ENCODE measurements around the gene MYOC.
"Not testable (repeated sequence)": the region's sequence is repeated elsewhere in the genome, so short reads cannot be mapped to it uniquely, and the experiment has no call there.

Gene MYOC

GRCh38 chr1:171652234-171652822 lies at the start of gene MYOC:
Gene MYOC, minus strand, starts transcription at chr1:171652688. Its CDS starts 77 bp downstream, at chr1:171652611.
- DNase-seq (no peak), ATAC-seq (peak; percentile 29)
- peaks cover 33% of the 10 kb centered on the region for H3K27me3 Mint-ChIP-seq
- peaks cover 11% of the 10 kb centered on the region for H3K4me1 Mint-ChIP-seq
- no peaks in the 10 kb centered on the region for H3K9me3 Mint-ChIP-seq
- no peak within 1 kb of the TSS for H3K27ac Mint-ChIP-seq
- no peak within 1 kb of the TSS for H3K4me3 Mint-ChIP-seq

GRCh38 chr1:171699531-171699930 lies 47.0 kb upstream of the MYOC start:
- ATAC-seq = no peak

GRCh38 chr1:171695772-171696171 lies 43.3 kb upstream of the MYOC start:
- not testable (repeated sequence) for ATAC-seq, H3K4me1 Mint-ChIP-seq, H3K27ac Mint-ChIP-seq, H3K27me3 Mint-ChIP-seq, DNase-seq, H3K4me3 Mint-ChIP-seq
- H3K9me3 Mint-ChIP-seq = peaks cover 26 to 27% of the 10 kb centered on the region in 2 donors

More at GRCh38 chr1:171699531-171699930, 47.0 kb upstream of the MYOC start:
- Mint-ChIP-seq H3K9me3 (peaks cover 16 to 17% of the 10 kb centered on the region in 2 donors), H3K4me1 (no peaks in the 10 kb centered on the region), H3K4me3 (no peak overlapping the region), H3K27me3 (no peaks in the 10 kb centered on the region), H3K27ac (no peak overlapping the region)
- no peak for DNase-seq

- H3K27me3 Mint-ChIP-seq, H3K4me1 Mint-ChIP-seq, DNase-seq, H3K27ac Mint-ChIP-seq, ATAC-seq, H3K4me3 Mint-ChIP-seq: not testable (repeated sequence)
- H3K9me3 Mint-ChIP-seq = peaks cover 28 to 29% of the 10 kb centered on the region in 2 donors
Observed at GRCh38 chr1:171693541-171693940, 41.1 kb upstream of the MYOC start.

- Mint-ChIP-seq H3K4me3 (no peak overlapping the region), H3K4me1 (no peaks in the 10 kb centered on the region), H3K27ac (no peak overlapping the region), H3K9me3 (peaks cover 15 to 18% of the 10 kb centered on the region in 2 donors), H3K27me3 (no peaks in the 10 kb centered on the region)
- DNase-seq = no peak
- ATAC-seq = no peak
Observed at GRCh38 chr1:171683870-171684269, 31.4 kb upstream of the MYOC start.

- Mint-ChIP-seq H3K27ac (no peak overlapping the region), H3K4me3 (no peak overlapping the region), H3K9me3 (peaks cover 0 to under 1% of the 10 kb centered on the region in 2 donors), H3K27me3 (peaks cover 7% of the 10 kb centered on the region), H3K4me1 (no peaks in the 10 kb centered on the region)
- no peak for DNase-seq
- no peak for ATAC-seq
Observed at GRCh38 chr1:171680339-171680738, 27.9 kb upstream of the MYOC start.

- no peaks in the 10 kb centered on the region for H3K4me1 Mint-ChIP-seq
- H3K27me3 Mint-ChIP-seq = peaks cover 7% of the 10 kb centered on the region
- no peak overlapping the region for H3K27ac Mint-ChIP-seq
- no peaks in the 10 kb centered on the region for H3K9me3 Mint-ChIP-seq
- no peak for DNase-seq
- no peak overlapping the region for H3K4me3 Mint-ChIP-seq
- ATAC-seq = no peak
Observed at GRCh38 chr1:171676823-171677222, 24.3 kb upstream of the MYOC start.

GRCh38 chr1:171674431-171675405 lies 22.2 kb upstream of the MYOC start:
- DNase-seq (no peak), ATAC-seq (no peak)
- no peaks in the 10 kb centered on the region for H3K4me1 Mint-ChIP-seq
- no peak overlapping the region for H3K4me3 Mint-ChIP-seq
- H3K27ac Mint-ChIP-seq = no peak overlapping the region
- H3K9me3 Mint-ChIP-seq = no peaks in the 10 kb centered on the region
- H3K27me3 Mint-ChIP-seq = peaks cover 7% of the 10 kb centered on the region

- DNase-seq (no peak), ATAC-seq (no peak)
- Mint-ChIP-seq H3K4me3 (no peak overlapping the region), H3K27me3 (no peaks in the 10 kb centered on the region), H3K9me3 (no peaks in the 10 kb centered on the region), H3K4me1 (no peaks in the 10 kb centered on the region), H3K27ac (no peak overlapping the region)
Observed at GRCh38 chr1:171670739-171671138, 18.3 kb upstream of the MYOC start.

GRCh38 chr1:171668372-171668771 lies 15.9 kb upstream of the MYOC start:
- Mint-ChIP-seq H3K4me1 (no peaks in the 10 kb centered on the region), H3K4me3 (no peak overlapping the region), H3K27ac (no peak overlapping the region), H3K9me3 (no peaks in the 10 kb centered on the region), H3K27me3 (no peaks in the 10 kb centered on the region)
- ATAC-seq (no peak), DNase-seq (no peak)

GRCh38 chr1:171666114-171666769 lies 13.8 kb upstream of the MYOC start:
- DNase-seq (no peak), ATAC-seq (no peak)
- no peaks in the 10 kb centered on the region for H3K4me1 Mint-ChIP-seq
- H3K27ac Mint-ChIP-seq = no peak overlapping the region
- H3K9me3 Mint-ChIP-seq = no peaks in the 10 kb centered on the region
- H3K4me3 Mint-ChIP-seq = no peak overlapping the region
- no peaks in the 10 kb centered on the region for H3K27me3 Mint-ChIP-seq

GRCh38 chr1:171664976-171665375 lies 12.5 kb upstream of the MYOC start:
- DNase-seq = no peak
- H3K27me3 Mint-ChIP-seq = no peaks in the 10 kb centered on the region
- ATAC-seq = no peak
- H3K4me3 Mint-ChIP-seq = no peak overlapping the region
- H3K9me3 Mint-ChIP-seq = no peaks in the 10 kb centered on the region
- no peaks in the 10 kb centered on the region for H3K4me1 Mint-ChIP-seq
- peak overlapping the region in 1 of 2 donors; percentile 28 for H3K27ac Mint-ChIP-seq

GRCh38 chr1:171663854-171664575 lies 11.5 kb upstream of the MYOC start:
- Mint-ChIP-seq H3K4me1 (no peaks in the 10 kb centered on the region), H3K9me3 (no peaks in the 10 kb centered on the region), H3K4me3 (no peak overlapping the region), H3K27me3 (no peaks in the 10 kb centered on the region), H3K27ac (peak overlapping the region in 1 of 2 donors; percentile 3)
- DNase-seq (no peak), ATAC-seq (no peak)

- Mint-ChIP-seq H3K4me3 (no peak overlapping the region), H3K9me3 (no peaks in the 10 kb centered on the region), H3K4me1 (no peaks in the 10 kb centered on the region), H3K27ac (no peak overlapping the region), H3K27me3 (no peaks in the 10 kb centered on the region)
- DNase-seq (no peak), ATAC-seq (no peak)
Observed at GRCh38 chr1:171663036-171663853, 10.8 kb upstream of the MYOC start.

All from stimulated activated naive CD8-positive, alpha-beta T cell treated with anti-CD3 and anti-CD28 coated beads, Interleukin-15, amount 100 ng/mL, for 72 hours (primary cell).